ENCODE data around the gene MSL2.
A peak's percentile ranks its signal among the peaks of the same experiment; 100 is the strongest.
"Not testable (repeated sequence)": the region's sequence is repeated elsewhere in the genome, so short reads cannot be mapped to it uniquely, and the experiment has no call there.

Gene MSL2

GRCh38 chr3:136142592-136142991, 53.5 kb downstream of the MSL2 start:
- no peak for DNase-seq (ENCODE audit: low spot score)

DNA sequence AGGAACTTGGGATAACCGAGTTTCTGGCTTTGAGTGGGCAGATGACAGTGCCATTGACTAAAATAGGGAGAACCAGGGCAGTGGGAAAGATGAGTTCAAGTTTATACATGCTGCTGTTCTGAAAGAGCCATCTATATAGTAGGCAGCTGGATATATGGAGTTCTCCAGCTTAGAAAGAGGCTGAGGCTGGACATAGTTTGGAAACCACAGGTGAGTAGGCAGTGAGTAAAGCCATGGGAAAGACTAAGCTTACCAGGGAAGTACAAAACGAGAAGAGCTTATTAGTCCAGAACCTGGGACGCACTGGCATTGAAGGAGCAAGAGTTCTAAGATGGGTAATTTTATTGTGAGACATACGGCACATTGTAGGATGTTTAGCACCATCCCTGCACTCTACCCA, 54.2 kb downstream of the MSL2 start:
- no peak for DNase-seq (ENCODE audit: low spot score)

- DNase-seq (ENCODE audit: low spot score) = no peak
Measured at GRCh38 chr3:136141291-136141785, 54.8 kb downstream of the MSL2 start.

DNA sequence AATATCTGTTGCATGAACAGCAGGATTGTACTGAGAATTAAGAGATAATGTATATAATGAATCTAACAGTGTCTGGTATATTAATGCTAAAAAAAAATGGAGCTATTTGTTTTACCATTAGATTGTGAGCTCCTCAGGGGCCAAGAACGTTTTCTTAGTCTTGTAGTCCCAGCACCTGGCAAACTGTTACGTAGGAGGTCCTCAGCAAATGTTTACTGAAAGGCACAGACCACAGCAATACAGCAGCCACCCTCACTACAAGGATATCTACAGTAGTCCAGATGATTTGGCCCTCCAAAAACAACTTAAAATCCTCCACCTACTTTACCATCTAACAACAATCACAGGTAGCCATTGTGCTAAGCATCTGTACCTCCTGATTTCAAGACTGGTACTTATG, 59.7 kb downstream of the MSL2 start:
- DNase-seq (ENCODE audit: low spot score) = no peak

DNA sequence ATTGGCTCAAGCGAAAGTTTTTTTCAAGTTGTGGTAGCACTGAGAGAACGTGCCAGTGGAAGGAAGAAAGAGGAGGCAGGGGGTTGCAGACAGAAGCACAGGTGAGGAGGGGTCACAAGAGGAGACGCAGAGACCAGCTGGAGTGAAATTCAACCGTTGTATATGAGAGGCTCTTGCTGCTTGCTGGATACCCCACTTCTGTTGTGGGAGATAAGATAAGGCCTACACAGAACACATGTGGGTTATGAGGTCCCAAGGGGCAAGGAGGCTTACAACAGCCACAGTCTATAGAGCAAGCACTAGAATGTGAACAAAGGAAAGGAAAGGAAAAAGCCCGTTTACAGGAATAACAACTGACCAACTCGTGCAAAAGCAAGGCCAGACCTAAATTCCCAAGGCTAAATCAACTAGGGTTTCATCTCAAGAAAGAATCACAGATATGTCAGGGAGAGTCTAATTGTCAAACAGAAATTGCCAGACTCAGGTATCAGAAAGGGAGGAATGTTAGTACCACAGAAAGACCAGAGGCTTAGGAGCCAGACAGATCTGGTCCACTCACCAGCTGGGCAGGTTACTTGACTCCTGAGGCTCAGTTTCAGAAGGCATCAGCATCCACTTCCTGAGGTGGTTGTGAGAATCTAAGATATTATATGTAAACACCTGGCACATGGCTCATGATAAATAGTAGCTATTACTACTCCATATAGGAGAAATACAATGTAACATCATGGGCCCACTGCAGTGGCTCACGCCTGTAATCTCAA, 60.9 kb downstream of the MSL2 start:
- DNase-seq (ENCODE audit: low spot score) = peak; percentile 55

GRCh38 chr3:136134091-136134490, 62.0 kb downstream of the MSL2 start:
- DNase-seq (ENCODE audit: low spot score) = no peak

GRCh38 chr3:136131647-136132046, 64.5 kb downstream of the MSL2 start:
- DNase-seq (ENCODE audit: low spot score) = not testable (repeated sequence)

DNA sequence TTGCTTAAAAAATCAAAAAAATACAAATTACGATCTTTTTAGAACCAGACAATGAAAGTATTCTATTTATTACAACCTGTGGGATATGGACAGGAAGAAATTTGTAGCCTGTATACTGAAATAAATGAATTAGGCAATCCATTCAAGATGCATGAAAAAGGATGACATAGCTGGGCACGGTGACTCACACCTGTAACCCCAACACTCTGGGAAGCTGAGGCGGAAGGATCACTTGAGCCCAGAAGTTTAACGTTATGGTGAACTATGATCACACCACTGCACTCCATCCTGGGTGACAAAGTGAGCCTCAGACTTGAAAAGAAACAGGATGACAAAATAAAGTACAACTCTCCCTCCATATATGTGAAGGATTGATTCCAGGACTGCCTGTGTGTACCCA, 74.1 kb downstream of the MSL2 start:
- DNase-seq (ENCODE audit: low spot score) = no peak

- DNase-seq (ENCODE audit: low spot score) = no peak
Measured at GRCh38 chr3:136120373-136121348, 75.5 kb downstream of the MSL2 start.

DNA sequence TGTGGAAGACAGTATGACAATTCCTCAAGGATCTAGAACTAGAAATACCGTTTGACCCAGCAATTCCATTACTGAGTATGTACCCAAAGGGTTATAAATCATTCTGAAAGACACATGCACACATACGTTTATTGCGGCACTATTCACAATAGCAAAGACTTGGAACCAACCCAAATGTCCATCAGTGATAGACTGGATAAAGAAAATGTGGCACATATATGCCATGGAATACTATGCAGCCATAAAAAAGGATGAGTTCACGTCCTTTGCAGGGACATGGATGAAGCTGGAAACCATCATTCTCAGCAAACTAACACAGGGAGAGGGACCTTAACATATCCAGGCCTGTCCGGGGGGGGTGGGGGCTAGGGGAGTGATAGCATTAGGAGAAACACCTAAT, 76.4 kb downstream of the MSL2 start:
- not testable (repeated sequence) for DNase-seq (ENCODE audit: low spot score)

GRCh38 chr3:136119332-136119731, 76.8 kb downstream of the MSL2 start:
- not testable (repeated sequence) for DNase-seq (ENCODE audit: low spot score)

DNA sequence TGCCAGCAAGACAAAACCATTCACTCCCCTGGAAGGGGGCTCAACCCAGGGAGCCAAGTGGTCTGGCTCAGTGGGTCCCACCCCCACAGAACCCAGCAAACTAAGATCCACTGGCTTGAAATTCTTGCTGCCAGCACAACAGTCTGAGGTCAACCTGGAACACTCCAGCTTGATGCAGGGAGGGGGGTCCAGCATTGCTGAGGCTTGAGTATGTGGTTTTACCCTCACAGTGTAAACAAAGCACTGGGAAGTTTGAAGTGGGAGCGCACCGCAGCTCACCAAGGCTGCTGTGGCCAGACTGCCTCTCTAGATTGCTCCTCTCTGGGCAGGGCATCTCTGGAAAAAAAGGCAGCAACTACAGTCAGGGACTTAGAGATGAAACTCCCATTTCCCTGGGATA, 81.7 kb downstream of the MSL2 start:
- DNase-seq (ENCODE audit: low spot score) = no peak

DNA sequence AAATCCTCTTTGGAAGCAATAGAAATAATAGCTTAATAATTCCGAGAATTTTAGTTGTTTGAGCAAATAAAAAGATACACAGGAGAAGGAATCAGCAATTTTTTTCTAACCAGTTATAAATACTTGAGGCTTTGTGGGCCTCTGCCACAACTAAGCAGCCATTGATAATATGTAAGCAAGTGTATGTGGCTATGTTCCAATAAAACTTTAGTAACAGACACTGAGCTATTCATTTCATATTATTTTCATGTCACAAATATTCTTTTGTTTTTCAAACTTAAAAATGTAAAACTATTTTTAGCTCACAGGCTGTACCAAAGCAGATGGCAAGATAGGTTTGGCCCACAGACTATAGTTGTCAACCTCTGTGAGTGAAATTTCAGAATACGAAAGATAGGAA, 85.7 kb downstream of the MSL2 start:
- DNase-seq (ENCODE audit: low spot score) = no peak

DNA sequence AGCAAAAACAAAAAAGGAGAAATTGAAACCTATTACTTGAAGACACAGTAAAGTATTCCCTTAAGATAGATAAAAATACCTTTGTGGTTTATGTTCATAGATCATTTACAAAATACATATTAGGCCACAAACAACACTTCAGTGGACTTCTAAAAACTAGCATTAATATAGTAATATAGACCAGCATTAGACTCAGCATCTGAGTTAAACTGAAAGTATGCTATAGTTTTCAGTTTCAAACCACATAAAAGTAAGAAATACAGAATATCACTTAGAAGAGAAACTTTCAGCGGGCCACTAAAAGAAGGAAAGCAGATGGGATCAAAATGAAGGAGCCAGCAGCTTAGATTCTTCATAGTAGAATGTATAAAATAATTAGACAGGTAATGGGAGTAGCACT, 86.6 kb downstream of the MSL2 start:
- no peak for DNase-seq (ENCODE audit: low spot score)

- no peak for DNase-seq (ENCODE audit: low spot score)
Measured at GRCh38 chr3:136106101-136106500, 90.0 kb downstream of the MSL2 start.

- no peak for DNase-seq (ENCODE audit: low spot score)
Measured at GRCh38 chr3:136105044-136105443, 91.1 kb downstream of the MSL2 start.
